ENCODE measurements around the gene CCDC71.
A peak's percentile ranks its signal among the peaks of the same experiment; 100 is the strongest.

CCDC71 gene

GRCh38 chr3:49131576-49131975, 34.6 kb downstream of the CCDC71 start:
- no peak for DNase-seq (ENCODE audit: low read depth in 3 of 3)

DNA sequence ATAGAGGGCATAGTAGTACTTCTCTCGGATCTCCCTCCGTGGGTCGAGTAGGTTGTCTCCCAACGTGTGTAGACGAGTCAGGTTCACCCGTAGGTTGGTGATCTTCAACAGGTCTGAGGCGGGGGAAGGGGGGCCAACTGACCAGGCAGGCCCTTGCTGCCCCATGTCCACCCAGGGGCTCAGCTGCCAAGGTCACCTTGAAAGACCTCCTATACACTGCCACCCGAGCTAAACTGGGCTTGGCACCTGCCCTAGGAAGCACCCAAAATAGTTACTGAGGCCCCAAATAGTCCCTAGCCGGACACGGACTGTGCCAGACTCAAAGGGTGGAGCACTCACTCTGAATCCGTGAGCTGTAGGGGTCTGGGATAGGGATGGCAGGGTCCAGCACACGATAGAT, 35.1 kb downstream of the CCDC71 start:
- DNase-seq (ENCODE audit: low read depth in 3 of 3) = no peak

- DNase-seq (ENCODE audit: low read depth in 3 of 3) = no peak
Measured at GRCh38 chr3:49124991-49125670, 41.0 kb downstream of the CCDC71 start.

- DNase-seq (ENCODE audit: low read depth in 3 of 3) = no peak
Measured at GRCh38 chr3:49124203-49124602, 41.9 kb downstream of the CCDC71 start.

DNA sequence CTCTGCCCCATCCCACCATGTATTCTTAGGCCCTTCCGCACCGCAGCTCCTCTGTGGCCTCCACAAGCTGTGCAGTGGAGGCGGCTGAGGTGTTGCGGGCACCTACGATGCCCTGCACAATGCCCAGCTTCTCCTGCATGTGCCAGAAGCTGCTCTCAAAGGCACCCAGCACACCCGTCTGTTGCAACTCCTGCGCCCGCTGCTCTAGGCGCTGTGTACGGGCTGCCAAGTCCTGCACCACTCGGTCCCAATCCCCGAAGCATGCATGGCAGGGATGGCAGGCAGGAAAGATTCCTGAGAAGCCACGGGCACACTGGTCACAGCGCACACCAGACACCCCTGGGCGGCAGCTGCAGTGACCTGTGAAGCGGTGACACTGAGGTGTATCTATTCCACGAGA, 42.4 kb downstream of the CCDC71 start:
- DNase-seq (ENCODE audit: low read depth in 3 of 3) = no peak

GRCh38 chr3:49122886-49123545, 43.1 kb downstream of the CCDC71 start:
- DNase-seq (ENCODE audit: low read depth in 3 of 3) = no peak

- DNase-seq (ENCODE audit: low read depth in 3 of 3) = no peak
Measured at GRCh38 chr3:49122451-49122850, 43.7 kb downstream of the CCDC71 start.

DNA sequence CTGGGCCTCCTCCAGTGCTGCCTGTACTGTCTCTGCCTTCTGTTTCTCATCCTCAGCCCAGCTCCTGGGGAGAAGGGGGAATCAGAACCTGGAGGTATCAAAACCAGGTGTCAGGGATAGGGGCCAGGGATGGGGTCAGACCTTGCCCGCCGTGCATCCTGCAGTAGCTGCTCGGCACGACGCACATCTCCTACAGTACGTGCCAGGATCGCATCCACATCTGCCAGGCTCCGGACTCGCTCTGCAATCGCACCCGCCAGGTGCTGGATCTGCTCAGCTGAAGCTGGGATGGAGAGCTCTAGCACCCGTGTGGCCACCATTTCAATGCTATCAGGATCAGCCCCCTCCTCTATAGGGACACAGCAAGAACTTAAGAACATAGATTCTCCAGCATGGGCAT, 44.1 kb downstream of the CCDC71 start:
- DNase-seq (ENCODE audit: low read depth in 3 of 3) = no peak

GRCh38 chr3:49121132-49121736, 44.9 kb downstream of the CCDC71 start:
- DNase-seq (ENCODE audit: low read depth in 3 of 3) = no peak

DNA sequence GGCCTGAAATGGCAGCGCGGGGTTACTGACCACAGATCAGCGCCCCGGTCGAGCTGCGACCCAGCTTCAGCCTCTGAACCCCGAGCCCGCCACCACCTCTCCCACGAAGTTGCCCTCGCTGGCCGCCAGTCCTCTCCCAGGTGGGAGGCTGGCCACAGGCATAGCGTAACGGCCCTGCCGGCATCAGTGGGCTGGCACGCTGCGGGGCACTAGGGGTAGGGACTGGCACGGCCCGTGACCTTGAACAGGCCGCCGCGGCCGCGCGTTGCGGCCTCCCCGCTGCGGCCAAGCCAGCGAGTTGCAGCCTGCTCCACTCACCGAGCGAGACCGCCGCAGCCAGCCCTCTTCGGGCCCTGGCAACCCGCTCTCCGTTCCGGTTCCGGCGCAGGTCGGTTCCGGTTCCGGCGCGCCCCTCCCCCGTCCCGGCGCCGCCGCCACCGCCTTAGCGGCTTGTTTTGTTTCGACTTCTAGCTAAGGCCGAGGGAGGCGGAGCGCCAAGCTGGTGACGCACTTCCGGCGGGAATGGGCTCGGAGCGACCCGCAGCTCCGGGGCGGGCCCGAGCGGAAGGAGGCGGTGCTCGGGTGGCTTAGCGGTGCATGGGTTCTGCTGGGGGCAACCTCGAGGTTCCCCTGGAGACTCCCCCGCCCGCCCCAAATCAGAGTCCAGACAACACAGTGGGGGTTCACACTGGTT, 45.5 kb downstream of the CCDC71 start, which contains the start of gene USP19:
USP19 (minus strand) TSS at position 386 of the 694 bp plus-strand sequence. CDS start 1,678 bp downstream, outside the sequence.
- DNase-seq (ENCODE audit: low read depth in 3 of 3) = peak; percentile 87 to 94 (median 88)

DNA sequence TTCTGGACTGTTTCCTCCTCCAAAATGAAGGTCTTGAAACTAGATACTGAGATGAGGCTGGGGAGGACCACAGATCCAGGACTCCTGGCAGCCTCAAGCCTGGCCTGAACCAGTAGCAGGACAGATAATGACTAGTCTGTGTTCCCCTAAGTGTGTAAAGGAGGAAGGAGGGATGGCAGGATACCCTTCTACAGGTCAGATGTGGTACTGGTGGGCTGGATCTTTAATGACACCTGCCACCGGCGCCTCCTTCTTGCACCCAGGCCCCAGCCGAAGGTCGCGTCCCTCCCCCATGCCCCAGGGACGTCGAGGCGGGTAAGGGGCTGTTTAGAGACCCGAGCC, 46.1 kb downstream of the CCDC71 start:
- no peak for DNase-seq (ENCODE audit: low read depth in 3 of 3)

- no peak for DNase-seq (ENCODE audit: low read depth in 3 of 3)
Measured at GRCh38 chr3:49119439-49119838, 46.7 kb downstream of the CCDC71 start.

- no peak for DNase-seq (ENCODE audit: low read depth in 3 of 3)
Measured at GRCh38 chr3:49119036-49119435, 47.1 kb downstream of the CCDC71 start.
